ENCODE results near the gene TRMT10B.
"Not testable (repeated sequence)": the region's sequence is repeated elsewhere in the genome, so short reads cannot be mapped to it uniquely, and the experiment has no call there.

The TRMT10B gene

DNA sequence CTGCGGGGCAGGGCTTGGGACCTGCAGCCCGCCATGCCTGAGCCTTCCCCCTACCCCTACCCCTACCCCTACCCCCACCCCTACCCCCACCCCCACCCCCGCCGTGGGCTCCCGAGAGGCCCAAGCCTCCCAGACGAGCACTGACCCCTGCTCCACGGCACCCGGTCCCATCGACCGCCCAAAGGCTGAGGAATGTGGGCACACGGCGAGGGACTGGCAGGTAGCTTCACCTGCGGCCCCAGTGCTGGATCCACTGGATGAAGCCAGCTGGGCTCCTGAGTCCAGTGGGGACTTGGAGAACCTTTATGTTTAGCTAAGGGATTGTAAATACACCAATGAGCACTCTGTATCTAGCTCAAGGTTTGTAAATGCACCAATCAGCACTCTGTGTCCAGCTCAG lies 1.5 kb upstream of the TRMT10B start:
- not testable (repeated sequence) for H3K18ac ChIP-seq (ENCODE audit: low read length); H3K23ac ChIP-seq (ENCODE audit: low read length); H2BK5ac ChIP-seq (ENCODE audit: low read length); H4K5ac ChIP-seq (ENCODE audit: low read length); H2BK120ac ChIP-seq (ENCODE audit: low read depth, low read length); DNase-seq; H3K4me2 ChIP-seq (ENCODE audit: low read length); H3K9ac ChIP-seq (ENCODE audit: low read length); H3K27me3 ChIP-seq (ENCODE audit: insufficient read depth, low read length, poor library complexity); H3K4ac ChIP-seq (ENCODE audit: low read depth, low read length); H3K79me1 ChIP-seq (ENCODE audit: low read length); H3K4me1 ChIP-seq (ENCODE audit: control insufficient read depth, low read depth, low read length); H2AK5ac ChIP-seq (ENCODE audit: low read length); H3K4me3 ChIP-seq (ENCODE audit: low read length); H3K36me3 ChIP-seq (ENCODE audit: control insufficient read depth, insufficient read depth, low read length); H3K27ac ChIP-seq (ENCODE audit: low read depth, low read length); H3K56ac ChIP-seq (ENCODE audit: low read length); H3K79me2 ChIP-seq (ENCODE audit: control insufficient read depth, insufficient read depth, low read length); H4K8ac ChIP-seq (ENCODE audit: low read depth, low read length); H2BK15ac ChIP-seq (replicated peaks; ENCODE audit: low read depth)
- WGBS (ENCODE audit: extremely low coverage, insufficient coverage, low lambda C conversion rate) = no CpG with 5 or more reads among the region's 13 CpGs

DNA sequence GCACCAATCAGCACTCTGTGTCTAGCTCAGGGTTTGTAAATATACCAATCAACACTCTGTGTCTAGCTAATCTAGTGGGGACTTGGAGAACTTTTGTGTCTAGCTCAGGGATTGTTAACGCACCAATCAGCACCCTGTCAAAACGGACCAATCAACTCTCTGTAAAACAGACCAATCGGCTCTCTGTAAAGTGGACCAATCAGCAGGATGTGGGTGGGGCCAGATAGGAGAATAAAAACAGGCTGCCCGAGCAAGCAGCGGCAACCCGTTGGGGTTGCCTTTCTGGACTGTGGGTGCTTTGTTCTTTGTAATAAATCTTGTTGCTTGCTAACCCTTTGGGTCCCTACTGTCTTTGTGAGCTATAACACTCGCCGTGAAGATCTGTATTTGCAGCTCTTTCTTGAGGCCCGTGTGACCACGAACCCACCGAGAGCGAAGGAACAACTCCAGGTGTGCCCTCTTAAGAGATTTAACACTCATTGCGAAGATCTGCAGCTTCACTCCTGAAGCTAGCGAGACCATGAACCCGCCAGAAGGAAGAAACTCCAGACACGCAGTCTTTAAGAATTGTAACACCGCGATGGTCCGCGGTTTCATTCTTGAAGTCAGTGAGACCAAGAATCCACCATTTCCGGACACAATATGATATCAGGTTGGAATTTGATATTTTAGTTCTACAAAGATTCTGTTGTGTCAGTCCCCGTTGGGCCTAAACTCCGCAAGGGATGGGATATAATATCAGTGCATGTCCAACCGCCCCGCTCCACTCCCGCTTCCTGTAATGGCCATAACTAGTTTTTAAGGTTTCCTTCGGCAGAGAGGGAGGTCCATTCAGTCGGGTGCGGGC lies 740 bp upstream of the TRMT10B start:
- Histone ChIP-seq H2BK120ac (ENCODE audit: low read depth, low read length) (no peak overlapping the region), H3K79me2 (ENCODE audit: control insufficient read depth, insufficient read depth, low read length) (no peaks in the 10 kb centered on the region), H2BK5ac (ENCODE audit: low read length) (no peak overlapping the region), H3K4me1 (ENCODE audit: control insufficient read depth, low read depth, low read length) (peaks cover 2% of the 10 kb centered on the region), H3K79me1 (ENCODE audit: low read length) (no peaks in the 10 kb centered on the region), H3K23ac (ENCODE audit: low read length) (no peak overlapping the region), H3K27ac (ENCODE audit: low read depth, low read length) (no peak overlapping the region), H4K5ac (ENCODE audit: low read length) (no peak overlapping the region), H3K4me2 (ENCODE audit: low read length) (no peak overlapping the region), H3K4me3 (ENCODE audit: low read length) (no peak overlapping the region), H3K27me3 (ENCODE audit: insufficient read depth, low read length, poor library complexity) (no peaks in the 10 kb centered on the region), H3K56ac (ENCODE audit: low read length) (peak overlapping the region; percentile 81), H4K8ac (ENCODE audit: low read depth, low read length) (no peak overlapping the region), H3K18ac (ENCODE audit: low read length) (no peak overlapping the region), H3K4ac (ENCODE audit: low read depth, low read length) (no peak overlapping the region), H3K36me3 (ENCODE audit: control insufficient read depth, insufficient read depth, low read length) (no peaks in the 10 kb centered on the region), H2AK5ac (ENCODE audit: low read length) (no peak overlapping the region), H2BK15ac (replicated peaks; ENCODE audit: low read depth) (no peak overlapping the region), H3K9ac (ENCODE audit: low read length) (no peak overlapping the region)
- no CpG with 5 or more reads among the region's 29 CpGs for WGBS (ENCODE audit: extremely low coverage, insufficient coverage, low lambda C conversion rate)
- DNase-seq = no peak

DNA sequence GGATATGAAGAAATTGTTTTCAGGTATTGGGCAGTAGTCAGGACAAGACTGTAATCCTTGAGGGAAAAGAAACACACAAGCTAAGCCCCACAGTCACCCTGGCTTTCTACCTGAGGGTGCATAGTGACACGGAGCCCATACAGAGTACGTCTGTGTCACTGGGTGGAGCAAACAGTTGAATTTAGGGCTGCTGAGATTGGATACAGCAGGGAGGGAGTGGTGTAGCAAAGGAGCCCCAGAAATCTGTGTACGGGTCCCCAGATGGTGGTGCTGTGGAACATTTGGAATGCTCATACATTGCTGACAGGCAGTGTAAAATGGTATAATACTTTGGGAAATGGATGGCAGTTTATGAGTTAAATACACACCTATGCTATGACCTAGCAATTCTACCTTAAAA lies 5.1 kb downstream of the TRMT10B start:
- Histone ChIP-seq H2BK120ac (ENCODE audit: low read depth, low read length) (no peak overlapping the region), H3K4me1 (ENCODE audit: control insufficient read depth, low read depth, low read length) (no peaks in the 10 kb centered on the region), H3K4me2 (ENCODE audit: low read length) (no peak overlapping the region), H3K23ac (ENCODE audit: low read length) (no peak overlapping the region), H3K56ac (ENCODE audit: low read length) (no peak overlapping the region), H3K4me3 (ENCODE audit: low read length) (no peak overlapping the region), H3K36me3 (ENCODE audit: control insufficient read depth, insufficient read depth, low read length) (no peaks in the 10 kb centered on the region), H3K27ac (ENCODE audit: low read depth, low read length) (no peak overlapping the region), H2AK5ac (ENCODE audit: low read length) (no peak overlapping the region), H3K18ac (ENCODE audit: low read length) (no peak overlapping the region), H2BK5ac (ENCODE audit: low read length) (no peak overlapping the region), H4K5ac (ENCODE audit: low read length) (no peak overlapping the region), H3K79me1 (ENCODE audit: low read length) (no peaks in the 10 kb centered on the region), H3K27me3 (ENCODE audit: insufficient read depth, low read length, poor library complexity) (no peaks in the 10 kb centered on the region), H3K79me2 (ENCODE audit: control insufficient read depth, insufficient read depth, low read length) (no peaks in the 10 kb centered on the region), H3K9ac (ENCODE audit: low read length) (no peak overlapping the region), H2BK15ac (replicated peaks; ENCODE audit: low read depth) (no peak overlapping the region), H3K4ac (ENCODE audit: low read depth, low read length) (no peak overlapping the region), H4K8ac (ENCODE audit: low read depth, low read length) (no peak overlapping the region)
- WGBS (ENCODE audit: extremely low coverage, insufficient coverage, low lambda C conversion rate) = no CpG with 5 or more reads among the region's 3 CpGs
- no peak for DNase-seq

- no peak overlapping the region for H3K4me2 ChIP-seq (ENCODE audit: low read length)
- no peak overlapping the region for H3K23ac ChIP-seq (ENCODE audit: low read length)
- no peak overlapping the region for H2BK5ac ChIP-seq (ENCODE audit: low read length)
- no peak overlapping the region for H4K5ac ChIP-seq (ENCODE audit: low read length)
- H3K79me2 ChIP-seq (ENCODE audit: control insufficient read depth, insufficient read depth, low read length) = no peaks in the 10 kb centered on the region
- no peak overlapping the region for H2AK5ac ChIP-seq (ENCODE audit: low read length)
- no peak overlapping the region for H2BK15ac ChIP-seq (replicated peaks; ENCODE audit: low read depth)
- no peak overlapping the region for H3K56ac ChIP-seq (ENCODE audit: low read length)
- no peaks in the 10 kb centered on the region for H3K79me1 ChIP-seq (ENCODE audit: low read length)
- WGBS (ENCODE audit: extremely low coverage, insufficient coverage, low lambda C conversion rate) = no CpG with 5 or more reads among the region's 7 CpGs
- no peaks in the 10 kb centered on the region for H3K4me1 ChIP-seq (ENCODE audit: control insufficient read depth, low read depth, low read length)
- H2BK120ac ChIP-seq (ENCODE audit: low read depth, low read length) = no peak overlapping the region
- no peak overlapping the region for H3K18ac ChIP-seq (ENCODE audit: low read length)
- no peak for DNase-seq
- H3K27ac ChIP-seq (ENCODE audit: low read depth, low read length) = no peak overlapping the region
- H3K27me3 ChIP-seq (ENCODE audit: insufficient read depth, low read length, poor library complexity) = no peaks in the 10 kb centered on the region
- no peak overlapping the region for H3K4ac ChIP-seq (ENCODE audit: low read depth, low read length)
- no peak overlapping the region for H4K8ac ChIP-seq (ENCODE audit: low read depth, low read length)
- H3K36me3 ChIP-seq (ENCODE audit: control insufficient read depth, insufficient read depth, low read length) = no peaks in the 10 kb centered on the region
- H3K4me3 ChIP-seq (ENCODE audit: low read length) = no peak overlapping the region
- H3K9ac ChIP-seq (ENCODE audit: low read length) = no peak overlapping the region
These were observed 7.0 kb downstream of the TRMT10B start for GRCh38 chr9:37760416-37761161.

DNA sequence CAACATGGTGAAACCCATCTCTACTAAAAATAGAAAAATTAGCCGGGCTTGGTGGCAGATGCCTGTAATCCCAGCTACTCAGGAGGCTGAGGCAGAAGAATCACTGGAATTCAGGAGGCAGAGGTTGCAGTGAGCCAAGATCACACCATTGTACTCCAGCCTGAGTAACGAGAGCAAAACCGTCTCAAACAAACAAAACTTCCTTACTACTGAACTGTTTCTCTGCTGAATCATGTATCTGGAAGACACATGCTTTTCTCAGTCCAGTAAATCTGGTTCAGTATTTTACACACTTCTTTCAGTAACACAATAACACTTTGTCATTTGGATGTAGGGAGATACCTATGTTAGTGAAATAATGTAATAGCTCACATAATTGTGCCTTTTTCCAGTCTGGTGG lies 7.9 kb downstream of the TRMT10B start:
- Histone ChIP-seq H3K4ac (ENCODE audit: low read depth, low read length) (no peak overlapping the region), H3K27me3 (ENCODE audit: insufficient read depth, low read length, poor library complexity) (no peaks in the 10 kb centered on the region), H2BK5ac (ENCODE audit: low read length) (no peak overlapping the region), H3K23ac (ENCODE audit: low read length) (no peak overlapping the region), H4K5ac (ENCODE audit: low read length) (no peak overlapping the region), H3K79me1 (ENCODE audit: low read length) (no peaks in the 10 kb centered on the region), H3K4me3 (ENCODE audit: low read length) (no peak overlapping the region), H3K56ac (ENCODE audit: low read length) (no peak overlapping the region), H4K8ac (ENCODE audit: low read depth, low read length) (no peak overlapping the region), H3K79me2 (ENCODE audit: control insufficient read depth, insufficient read depth, low read length) (no peaks in the 10 kb centered on the region), H2BK15ac (replicated peaks; ENCODE audit: low read depth) (no peak overlapping the region), H2AK5ac (ENCODE audit: low read length) (no peak overlapping the region), H2BK120ac (ENCODE audit: low read depth, low read length) (no peak overlapping the region), H3K36me3 (ENCODE audit: control insufficient read depth, insufficient read depth, low read length) (no peaks in the 10 kb centered on the region), H3K9ac (ENCODE audit: low read length) (no peak overlapping the region), H3K27ac (ENCODE audit: low read depth, low read length) (no peak overlapping the region), H3K18ac (ENCODE audit: low read length) (no peak overlapping the region), H3K4me2 (ENCODE audit: low read length) (no peak overlapping the region), H3K4me1 (ENCODE audit: control insufficient read depth, low read depth, low read length) (no peaks in the 10 kb centered on the region)
- no CpG with 5 or more reads among the region's 3 CpGs for WGBS (ENCODE audit: extremely low coverage, insufficient coverage, low lambda C conversion rate)
- DNase-seq = no peak
